NB4 (cell line): Measurements from ENCODE around the gene KRT14.

Experiments
- DNase-seq: peaks from one replicate; pipeline ENCODE4 v3.0.0; 2010; ENCODE audit warnings: low read depth
- H3K4me3 ChIP-seq: one replicate; pipeline ENCODE4 v1.5.1; 2011; ENCODE audit warnings: mild to moderate bottlenecking, low read depth, low read length, moderate library complexity
- MYC ChIP-seq: IDR thresholded peaks from 2 replicates; pipeline ENCODE4 v1.6.1; 2011; ENCODE audit warnings: low read depth, low read length
- POLR2A ChIP-seq: IDR thresholded peaks from 2 replicates; pipeline ENCODE4 v1.6.1; 2011; ENCODE audit warnings: mild to moderate bottlenecking; ENCODE audit not compliant: insufficient read length; ENCODE audit errors: extremely low read depth
- TF ChIP-seq, protein P1 (sequence below): IDR thresholded peaks from one replicate; pipeline ENCODE4 v1.5.1; 2012; ENCODE audit warnings: low read depth, low read length
- TF ChIP-seq, protein P2 (sequence below): IDR thresholded peaks from 2 replicates; pipeline ENCODE4 v1.6.1; 2011; ENCODE audit warnings: low read depth, low read length

Gene KRT14

DNA sequence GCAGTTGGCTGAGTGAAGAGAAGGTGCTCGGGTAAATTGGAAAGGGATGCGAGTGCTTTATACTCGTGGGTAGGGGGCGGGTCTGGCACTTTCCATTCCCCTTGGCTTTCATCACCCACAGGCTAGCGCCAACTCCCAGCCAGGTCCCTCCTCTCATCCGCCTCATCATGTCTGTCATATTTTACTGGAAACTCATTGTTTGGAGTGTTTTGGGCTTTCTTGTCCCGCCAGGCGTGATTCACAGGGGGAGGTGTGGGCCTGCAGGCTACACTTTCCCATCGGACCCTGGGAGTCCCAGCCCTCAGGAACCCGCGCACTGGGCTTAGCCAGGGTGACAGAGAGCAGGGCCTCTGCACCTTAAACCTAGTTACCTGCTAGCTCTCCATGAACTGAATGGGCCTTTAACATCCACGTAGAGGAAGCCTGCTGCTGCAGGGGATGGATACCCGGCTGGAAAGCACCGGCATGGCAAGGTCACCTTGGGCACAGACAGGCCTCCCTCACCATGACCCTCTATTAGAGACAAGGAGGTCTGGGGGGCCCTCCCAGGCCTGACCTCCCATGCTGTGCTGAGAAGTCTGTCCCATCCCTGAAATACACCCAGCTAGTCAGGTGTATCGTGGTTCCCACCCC, at the start of gene KRT14:
TSS of gene KRT14 (minus strand) at position 33 of the 633 bp plus-strand sequence. CDS start 61 bp downstream, outside the sequence.
- TF ChIP-seq POLR2A (no peak), MYC (no peak)
- TF ChIP-seq, protein P1, sequence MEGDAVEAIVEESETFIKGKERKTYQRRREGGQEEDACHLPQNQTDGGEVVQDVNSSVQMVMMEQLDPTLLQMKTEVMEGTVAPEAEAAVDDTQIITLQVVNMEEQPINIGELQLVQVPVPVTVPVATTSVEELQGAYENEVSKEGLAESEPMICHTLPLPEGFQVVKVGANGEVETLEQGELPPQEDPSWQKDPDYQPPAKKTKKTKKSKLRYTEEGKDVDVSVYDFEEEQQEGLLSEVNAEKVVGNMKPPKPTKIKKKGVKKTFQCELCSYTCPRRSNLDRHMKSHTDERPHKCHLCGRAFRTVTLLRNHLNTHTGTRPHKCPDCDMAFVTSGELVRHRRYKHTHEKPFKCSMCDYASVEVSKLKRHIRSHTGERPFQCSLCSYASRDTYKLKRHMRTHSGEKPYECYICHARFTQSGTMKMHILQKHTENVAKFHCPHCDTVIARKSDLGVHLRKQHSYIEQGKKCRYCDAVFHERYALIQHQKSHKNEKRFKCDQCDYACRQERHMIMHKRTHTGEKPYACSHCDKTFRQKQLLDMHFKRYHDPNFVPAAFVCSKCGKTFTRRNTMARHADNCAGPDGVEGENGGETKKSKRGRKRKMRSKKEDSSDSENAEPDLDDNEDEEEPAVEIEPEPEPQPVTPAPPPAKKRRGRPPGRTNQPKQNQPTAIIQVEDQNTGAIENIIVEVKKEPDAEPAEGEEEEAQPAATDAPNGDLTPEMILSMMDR, result no peak
- TF ChIP-seq, protein P2, sequence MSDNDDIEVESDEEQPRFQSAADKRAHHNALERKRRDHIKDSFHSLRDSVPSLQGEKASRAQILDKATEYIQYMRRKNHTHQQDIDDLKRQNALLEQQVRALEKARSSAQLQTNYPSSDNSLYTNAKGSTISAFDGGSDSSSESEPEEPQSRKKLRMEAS, result no peak
- DNase-seq, result no peak
- H3K4me3 ChIP-seq, result no peak within 1 kb of the TSS

DNA sequence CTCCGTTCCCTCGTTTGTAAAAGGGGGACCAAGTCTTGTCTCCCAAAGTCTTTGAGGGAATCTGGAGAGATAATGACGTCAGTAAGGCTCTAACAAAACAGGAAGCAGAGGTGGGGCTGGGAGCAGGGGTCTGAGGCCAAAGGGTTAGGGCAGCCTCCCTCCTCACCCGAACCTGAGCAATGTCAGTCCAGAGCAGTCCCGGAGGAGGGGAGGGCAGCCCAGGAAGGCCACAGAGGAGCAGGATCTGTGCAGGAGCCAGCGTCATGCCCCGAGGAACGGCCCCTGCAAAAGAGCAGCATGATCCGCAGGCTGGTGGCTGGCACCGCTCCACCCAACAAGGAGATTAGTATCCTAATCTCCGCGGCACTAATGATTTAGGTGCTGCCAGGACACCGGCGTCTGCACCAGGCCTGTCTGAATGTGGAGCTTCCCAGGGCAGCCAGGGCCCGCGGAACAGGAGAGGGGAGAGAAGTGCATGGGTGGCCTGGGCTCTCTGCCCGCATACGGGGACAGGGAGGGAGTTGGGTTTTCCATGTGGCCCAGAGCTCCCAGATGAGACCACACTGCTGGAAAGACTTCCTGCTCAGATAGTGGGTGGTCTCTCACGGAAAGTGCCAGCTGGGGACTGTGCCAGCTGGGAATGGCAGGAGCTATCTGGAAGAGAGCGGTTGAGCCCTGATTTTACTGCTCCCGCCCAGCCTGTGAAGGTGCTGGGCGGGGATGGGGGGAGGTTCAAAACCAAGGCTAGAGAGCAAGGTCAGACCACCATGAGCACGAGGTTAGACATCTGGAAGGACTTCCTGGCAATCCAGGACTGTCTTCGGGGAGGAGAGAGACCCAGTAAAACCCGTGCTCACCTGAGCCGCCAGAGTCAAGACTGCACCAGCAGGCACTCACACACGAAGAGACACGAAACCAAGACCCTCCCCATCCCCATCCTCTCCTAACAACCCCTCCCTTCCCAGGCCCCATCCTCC, 48.7 kb upstream of the KRT14 start:
- H3K4me3 ChIP-seq, result no peak overlapping the region
- no peak for DNase-seq
- TF ChIP-seq POLR2A, result no peak
- no peak for TF ChIP-seq MYC
- TF ChIP-seq, protein P2, result no peak

DNA sequence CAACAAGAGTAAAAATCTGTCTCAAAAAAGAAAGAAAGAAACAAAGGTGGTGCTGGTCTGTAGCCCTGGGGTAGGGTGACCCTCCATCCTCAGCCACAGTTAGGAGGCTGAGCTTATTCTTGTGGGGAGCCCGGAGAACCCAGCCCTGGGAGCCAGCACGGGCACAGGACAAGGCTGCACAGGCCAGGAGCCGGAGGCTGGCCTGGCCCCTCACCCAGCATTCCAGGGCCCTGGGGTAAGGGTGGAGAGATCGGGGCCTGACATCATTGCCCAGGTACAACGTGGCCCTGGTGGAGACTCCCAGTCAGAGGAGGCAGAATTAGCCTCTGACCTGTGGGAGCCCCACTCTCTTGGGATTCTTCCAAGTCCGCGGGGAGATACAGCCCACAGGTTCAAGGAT, 47.9 kb upstream of the KRT14 start:
- TF ChIP-seq POLR2A (no peak), MYC (no peak)
- TF ChIP-seq, protein P2, result no peak
- TF ChIP-seq, protein P1, result no peak
- DNase-seq, result no peak
- H3K4me3 ChIP-seq, result no peak overlapping the region

DNA sequence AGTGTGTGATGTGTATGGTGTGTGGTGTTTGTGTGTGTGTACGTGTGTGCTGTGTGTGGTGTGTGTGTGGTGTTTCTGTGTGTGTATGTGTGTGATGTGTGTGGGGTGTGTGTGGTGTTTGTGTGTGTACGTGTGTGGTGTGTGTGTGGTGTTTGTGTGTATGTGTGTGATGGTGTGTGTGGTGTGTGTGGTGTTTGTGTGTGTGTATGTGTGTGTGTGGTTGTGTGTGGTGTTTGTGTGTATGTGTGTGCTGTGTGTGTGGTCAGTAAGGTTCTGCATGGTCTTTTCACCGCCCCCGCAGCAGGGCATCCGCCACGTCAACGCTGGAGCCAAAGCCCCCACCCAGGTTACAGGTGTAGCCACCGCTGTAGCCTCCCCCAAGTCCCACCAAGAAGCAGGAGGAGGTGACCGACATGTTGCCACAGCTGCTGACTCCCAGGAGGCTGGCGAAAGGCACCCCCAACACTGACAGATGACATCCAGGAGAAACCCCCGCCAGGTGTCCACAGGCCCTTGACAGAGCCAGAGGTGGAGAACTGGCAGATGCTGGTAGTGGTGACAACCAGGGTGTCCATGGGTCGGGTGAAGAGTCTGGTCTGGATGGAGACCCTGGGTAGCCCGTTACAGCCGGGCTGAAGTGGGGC, 47.0 kb upstream of the KRT14 start:
- TF ChIP-seq, protein P1, result no peak
- TF ChIP-seq MYC (no peak), POLR2A (no peak)
- TF ChIP-seq, protein P2, result no peak
- DNase-seq, result no peak

DNA sequence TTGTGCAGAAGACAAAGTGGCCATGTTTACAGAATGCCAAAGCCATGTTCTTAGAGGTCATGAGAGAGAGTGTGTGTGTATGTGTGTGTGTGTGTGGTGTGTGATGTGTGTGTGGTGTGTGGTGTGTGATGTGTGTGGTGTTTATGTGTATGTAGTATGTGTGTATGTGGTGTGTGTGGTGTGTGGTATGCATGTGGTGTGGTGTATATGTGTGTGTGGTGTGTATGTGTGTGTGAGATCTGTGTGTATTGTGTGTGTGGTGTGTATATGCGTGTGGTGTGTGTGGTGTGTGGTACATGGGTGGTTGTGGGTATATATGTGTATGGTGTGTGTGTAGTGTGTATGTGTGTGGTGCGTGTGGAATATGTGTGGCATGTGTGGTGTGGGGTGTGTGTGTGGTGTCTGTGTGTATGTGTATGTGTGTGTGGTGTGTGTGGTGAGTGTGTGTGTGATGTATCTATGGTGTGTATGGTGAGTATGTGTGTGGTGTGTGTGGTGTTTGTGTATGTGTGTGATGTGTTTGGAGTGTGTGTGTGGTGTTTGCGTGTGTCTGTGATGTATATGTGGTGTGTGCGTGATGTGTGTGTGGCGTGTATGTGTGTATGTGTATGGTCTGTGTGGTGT, 45.9 kb upstream of the KRT14 start:
- no peak overlapping the region for H3K4me3 ChIP-seq
- TF ChIP-seq POLR2A (no peak), MYC (no peak)
- TF ChIP-seq, protein P2, result no peak
- TF ChIP-seq, protein P1, result no peak
- DNase-seq, result no peak

More for the DNA sequence above, 47.0 kb upstream of the KRT14 start:
- no peak overlapping the region for H3K4me3 ChIP-seq
